DOHH2 (cell line): ENCODE measurements around the gene RFLNA.

Source experiments
- H3F3A ChIP-seq: fragments of 200-600 bp; sonication (generic), shearing (Covaris generic); 2 replicates; pipeline ENCODE4 v1.6.0; 2016; ENCODE audit warnings: antibody characterized with exemption, mild to moderate bottlenecking; ENCODE audit not compliant: control insufficient read depth, insufficient read depth
- H3K27ac ChIP-seq: fragments of 200-600 bp; sonication (generic); 2 replicates; pipeline ENCODE4 v1.5.1; 2014; ENCODE audit warnings: low read depth, mild to moderate bottlenecking, low read length, moderate library complexity
- H3K27me3 ChIP-seq: fragments of 200-600 bp; sonication (generic); 2 replicates; pipeline ENCODE4 v1.6.1; 2014; ENCODE audit warnings: mild to moderate bottlenecking, low read length, mixed read lengths; ENCODE audit not compliant: control insufficient read depth
- H3K36me3 ChIP-seq: fragments of 200-600 bp; sonication (generic); 2 replicates; pipeline ENCODE4 v1.6.1; 2014; ENCODE audit warnings: mild to moderate bottlenecking, low read length, moderate library complexity, mixed read lengths; ENCODE audit not compliant: control insufficient read depth
- H3K4me1 ChIP-seq: fragments of 200-600 bp; sonication (generic); 2 replicates; pipeline ENCODE4 v1.6.1; 2014; ENCODE audit warnings: mild to moderate bottlenecking, low read length, mixed read lengths; ENCODE audit not compliant: control insufficient read depth
- H3K4me2 ChIP-seq: fragments of 200-600 bp; sonication (generic); 2 replicates; pipeline ENCODE4 v1.6.0; 2014; ENCODE audit warnings: mild to moderate bottlenecking, low read length, moderate library complexity
- H3K4me3 ChIP-seq: fragments of 200-600 bp; sonication (generic); 2 replicates; pipeline ENCODE4 v1.5.1; 2014; ENCODE audit warnings: mild to moderate bottlenecking, low read length, mixed read lengths
- H3K79me2 ChIP-seq: fragments of 200-600 bp; sonication (generic); 2 replicates; pipeline ENCODE4 v1.6.1; 2014; ENCODE audit warnings: mild to moderate bottlenecking, low read length, mixed read lengths; ENCODE audit not compliant: control insufficient read depth
- H3K9me2 ChIP-seq: fragments of 200-600 bp; sonication (generic); replicated peaks from 2 replicates; pipeline ENCODE4 v1.6.1; 2014; ENCODE audit warnings: mild to moderate bottlenecking, low read length, mixed read lengths; ENCODE audit not compliant: control insufficient read depth
- H3K9me3 ChIP-seq: fragments of 200-600 bp; sonication (generic); 2 replicates; pipeline ENCODE4 v1.6.1; 2014; ENCODE audit warnings: antibody characterized with exemption, low read length, mixed read lengths; ENCODE audit not compliant: control insufficient read depth, insufficient read depth
- H4K20me1 ChIP-seq: fragments of 200-600 bp; sonication (generic); 2 replicates; pipeline ENCODE4 v1.6.0; 2014; ENCODE audit warnings: low read depth, mild to moderate bottlenecking, antibody characterized with exemption, low read length, moderate library complexity; ENCODE audit not compliant: control insufficient read depth, insufficient read depth
- EZH2phosphoT487 ChIP-seq: fragments of 200-600 bp; sonication (generic); IDR thresholded peaks from 2 replicates; pipeline ENCODE4 v1.6.1; 2017; ENCODE audit warnings: borderline replicate concordance, mild to moderate bottlenecking, antibody characterized with exemption, low read length, moderate library complexity, mixed read lengths
- TF ChIP-seq, protein P1 (sequence below): fragments of 200-600 bp; sonication (generic); IDR thresholded peaks from one replicate; pipeline ENCODE4 v1.5.1; 2014; ENCODE audit warnings: antibody characterized with exemption, mild to moderate bottlenecking, low read depth, low read length; ENCODE audit not compliant: poor library complexity, severe bottlenecking

Gene RFLNA

DNA sequence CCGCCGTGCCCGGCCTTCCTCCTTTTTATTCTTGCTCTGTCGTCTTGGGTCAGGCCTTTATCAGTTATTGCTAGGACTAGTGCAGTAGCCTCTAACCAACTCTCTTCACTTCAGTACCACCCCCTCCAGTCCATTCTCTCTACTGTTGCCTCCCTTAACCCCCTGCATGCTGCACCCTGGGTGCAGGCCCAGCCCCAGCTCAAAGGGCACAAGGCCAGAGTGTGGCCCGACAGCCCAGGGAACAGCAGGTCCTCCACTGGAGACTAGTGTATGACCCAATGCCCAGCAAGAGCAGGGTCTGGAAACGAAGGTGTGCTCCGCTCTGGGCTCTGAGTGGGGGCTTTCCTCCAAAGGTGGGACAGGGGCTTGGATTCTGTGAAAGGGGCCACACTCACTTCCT is 30.0 kb upstream of the RFLNA start:
- Histone ChIP-seq H3K9me2 (no peaks in the 10 kb centered on the region), H3K79me2 (no peaks in the 10 kb centered on the region), H3K4me2 (no peak overlapping the region), H3K4me3 (no peak overlapping the region), H3K27me3 (peaks cover 9% of the 10 kb centered on the region), H3K9me3 (no peaks in the 10 kb centered on the region), H3K36me3 (no peaks in the 10 kb centered on the region), H3K27ac (no peak overlapping the region), H4K20me1 (no peaks in the 10 kb centered on the region), H3K4me1 (peaks cover 7% of the 10 kb centered on the region), H3F3A (no peaks in the 10 kb centered on the region)
- TF ChIP-seq, protein P1, sequence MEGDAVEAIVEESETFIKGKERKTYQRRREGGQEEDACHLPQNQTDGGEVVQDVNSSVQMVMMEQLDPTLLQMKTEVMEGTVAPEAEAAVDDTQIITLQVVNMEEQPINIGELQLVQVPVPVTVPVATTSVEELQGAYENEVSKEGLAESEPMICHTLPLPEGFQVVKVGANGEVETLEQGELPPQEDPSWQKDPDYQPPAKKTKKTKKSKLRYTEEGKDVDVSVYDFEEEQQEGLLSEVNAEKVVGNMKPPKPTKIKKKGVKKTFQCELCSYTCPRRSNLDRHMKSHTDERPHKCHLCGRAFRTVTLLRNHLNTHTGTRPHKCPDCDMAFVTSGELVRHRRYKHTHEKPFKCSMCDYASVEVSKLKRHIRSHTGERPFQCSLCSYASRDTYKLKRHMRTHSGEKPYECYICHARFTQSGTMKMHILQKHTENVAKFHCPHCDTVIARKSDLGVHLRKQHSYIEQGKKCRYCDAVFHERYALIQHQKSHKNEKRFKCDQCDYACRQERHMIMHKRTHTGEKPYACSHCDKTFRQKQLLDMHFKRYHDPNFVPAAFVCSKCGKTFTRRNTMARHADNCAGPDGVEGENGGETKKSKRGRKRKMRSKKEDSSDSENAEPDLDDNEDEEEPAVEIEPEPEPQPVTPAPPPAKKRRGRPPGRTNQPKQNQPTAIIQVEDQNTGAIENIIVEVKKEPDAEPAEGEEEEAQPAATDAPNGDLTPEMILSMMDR, result no peak
- no peak for TF ChIP-seq EZH2phosphoT487

DNA sequence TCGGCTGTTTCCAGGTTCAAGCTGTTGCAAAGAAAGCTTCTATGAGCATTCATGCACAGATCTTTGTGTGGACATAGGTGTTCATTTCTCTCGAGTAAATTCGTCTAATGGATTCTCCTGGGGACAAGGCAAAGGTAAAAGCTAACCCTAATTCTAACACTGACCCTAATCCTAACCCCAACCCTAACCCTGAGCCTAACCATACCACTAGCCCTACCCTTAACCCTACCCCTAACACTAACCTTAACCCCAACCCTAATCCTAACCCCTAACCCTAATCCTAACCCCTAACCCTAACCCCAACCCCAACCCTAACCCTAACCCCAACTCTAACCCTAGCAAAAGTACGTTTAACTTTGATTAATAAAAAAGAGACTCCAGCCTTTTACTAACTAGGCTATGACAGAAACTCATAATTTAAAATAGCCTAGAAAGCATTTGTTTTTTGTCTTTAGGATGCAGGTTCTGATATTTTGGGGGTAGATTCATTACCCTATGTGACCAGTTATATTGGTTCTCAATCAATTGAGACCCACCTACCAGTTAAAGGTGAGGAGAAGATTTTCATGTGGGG is 27.6 kb upstream of the RFLNA start:
- Histone ChIP-seq H3K79me2 (no peaks in the 10 kb centered on the region), H3F3A (no peaks in the 10 kb centered on the region), H3K4me2 (no peak overlapping the region), H3K36me3 (no peaks in the 10 kb centered on the region), H3K9me3 (no peaks in the 10 kb centered on the region), H3K27me3 (no peaks in the 10 kb centered on the region; the same call in 1 of the 2 replicates), H3K27ac (no peak overlapping the region), H4K20me1 (no peaks in the 10 kb centered on the region), H3K4me1 (peaks cover 7% of the 10 kb centered on the region), H3K9me2 (no peaks in the 10 kb centered on the region), H3K4me3 (no peak overlapping the region)
- TF ChIP-seq EZH2phosphoT487, result no peak
- TF ChIP-seq, protein P1, result no peak

DNA sequence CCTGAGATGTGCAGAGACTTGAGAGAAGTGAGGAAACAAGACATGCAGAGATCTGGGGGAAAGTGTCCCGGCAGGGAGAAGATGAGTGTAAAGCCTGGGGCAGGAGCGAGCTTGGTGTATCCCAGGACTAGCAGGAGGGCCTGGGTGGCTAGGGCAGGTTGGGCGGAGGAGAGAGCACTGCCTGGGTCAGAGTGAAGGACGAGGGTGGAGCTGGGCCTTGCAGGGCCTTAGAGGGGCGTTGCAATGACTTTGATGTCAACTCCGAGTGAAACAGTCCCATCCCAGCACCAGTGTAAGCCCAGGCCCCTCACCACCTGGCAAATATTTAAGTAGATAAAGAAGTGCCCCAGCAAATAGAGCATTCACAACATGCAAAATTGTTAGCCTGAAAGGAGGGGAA is 24.2 kb upstream of the RFLNA start:
- Histone ChIP-seq H3K4me2 (no peak overlapping the region), H3K9me3 (no peaks in the 10 kb centered on the region)

More for the DNA sequence above, 24.2 kb upstream of the RFLNA start:
- no peak for TF ChIP-seq EZH2phosphoT487
- TF ChIP-seq, protein P1, result no peak
- no peaks in the 10 kb centered on the region for H3K9me2 ChIP-seq
- H3K27me3 ChIP-seq, result no peaks in the 10 kb centered on the region; the same call in 1 of the 2 replicates
- H3K4me1 ChIP-seq, result peaks cover 13% of the 10 kb centered on the region
- no peak overlapping the region for H3K27ac ChIP-seq
- H3K79me2 ChIP-seq, result no peaks in the 10 kb centered on the region
- no peaks in the 10 kb centered on the region for H4K20me1 ChIP-seq
- H3K36me3 ChIP-seq, result no peaks in the 10 kb centered on the region
- H3F3A ChIP-seq, result no peaks in the 10 kb centered on the region
- H3K4me3 ChIP-seq, result no peak overlapping the region
